HFFc6 (cell line): Measurements from ENCODE around the gene TP63. TPM values are rescaled to one million over a fixed set of nuclear protein-coding genes. Genes with fewer than 3 reads are reported as not detected.

ENCODE experiments used
- DNase-seq: peaks from one replicate; pipeline ENCODE4 v3.0.0-alpha.2; 2018
- H3K27ac Mint-ChIP-seq: 2 replicates; pipeline ENCODE4 v1.8.0; 2020; ENCODE audit warnings: mild to moderate bottlenecking, mixed read lengths
- H3K27me3 Mint-ChIP-seq: 2 replicates; pipeline ENCODE4 v1.8.0; 2021; ENCODE audit warnings: mild to moderate bottlenecking, moderate library complexity, mixed read lengths; ENCODE audit not compliant: insufficient read depth
- H3K36me3 Mint-ChIP-seq: 2 replicates; pipeline ENCODE4 v1.8.0; 2021; ENCODE audit warnings: low read depth, mixed read lengths
- H3K4me1 Mint-ChIP-seq: 2 replicates; pipeline ENCODE4 v1.8.0; 2020; ENCODE audit warnings: low read depth, mixed read lengths
- H3K4me3 Mint-ChIP-seq: 2 replicates; pipeline ENCODE4 v1.8.0; 2020; ENCODE audit warnings: mild to moderate bottlenecking, moderate library complexity, mixed read lengths
- H3K9me3 Mint-ChIP-seq: 2 replicates; pipeline ENCODE4 v1.8.0; 2020; ENCODE audit warnings: mild to moderate bottlenecking, mixed read lengths
- CTCF ChIP-seq: fragments of 200-600 bp; sonication (generic); IDR thresholded peaks from 2 replicates; pipeline ENCODE4 v1.5.0; 2021; ENCODE audit warnings: antibody characterized with exemption, mild to moderate bottlenecking
- total RNA-seq, 6 experiments: library from RNA; stranded (reverse); fragmentation: NEBNext Ultra II Directional; extraction: Animal tissue kit (Norgen Biotek cat#: 25700); gene quantifications; 2 replicates in 1 of 6; 3 replicates in 5 of 6; pipeline ENCODE4 v1.2.3, GENCODE V29; 2021

TP63 gene
- total RNA-seq, 6 experiments from 2014 or later: not detected

DNA sequence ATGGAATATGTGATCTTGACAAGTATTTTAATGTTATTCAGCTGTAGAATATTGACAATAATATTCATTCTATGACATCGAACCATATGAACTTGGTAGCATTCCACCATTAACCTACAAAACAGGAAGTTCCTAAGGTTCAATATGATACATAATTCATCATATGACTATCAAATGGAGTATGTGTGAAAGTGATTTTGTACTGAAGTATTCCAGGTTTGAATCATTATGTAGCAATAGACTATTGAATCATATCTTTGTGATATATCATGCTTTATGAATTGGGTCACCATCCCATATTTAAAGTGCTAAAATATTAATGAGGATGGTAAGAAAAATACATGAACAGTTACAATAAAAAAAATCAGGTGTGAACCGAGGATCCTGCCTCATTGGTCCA is 95.1 kb downstream of the TP63 start:
- peaks cover 16% of the 10 kb centered on the region; the same call in 1 of the 2 replicates for H3K9me3 Mint-ChIP-seq
- no peaks in the 10 kb centered on the region for H3K4me1 Mint-ChIP-seq
- no peak for DNase-seq
- H3K27me3 Mint-ChIP-seq: peaks cover 1% of the 10 kb centered on the region; the same call in 1 of the 2 replicates
- H3K27ac Mint-ChIP-seq: no peak overlapping the region
- no peak for TF ChIP-seq CTCF
- H3K4me3 Mint-ChIP-seq: no peak overlapping the region
- no peaks in the 10 kb centered on the region for H3K36me3 Mint-ChIP-seq

- no peaks in the 10 kb centered on the region for H3K4me1 Mint-ChIP-seq
- DNase-seq: no peak
- H3K36me3 Mint-ChIP-seq: no peaks in the 10 kb centered on the region
- H3K4me3 Mint-ChIP-seq: no peak overlapping the region
- peaks cover 16% of the 10 kb centered on the region; the same call in 1 of the 2 replicates for H3K9me3 Mint-ChIP-seq
- peaks cover 1% of the 10 kb centered on the region; the same call in 1 of the 2 replicates for H3K27me3 Mint-ChIP-seq
- TF ChIP-seq CTCF: no peak
- H3K27ac Mint-ChIP-seq: no peak overlapping the region
These were observed 96.0 kb downstream of the TP63 start for GRCh38 chr3:189727158-189727557.

GRCh38 chr3:189727898-189728297 is 96.7 kb downstream of the TP63 start:
- H3K4me1 Mint-ChIP-seq: no peaks in the 10 kb centered on the region
- H3K36me3 Mint-ChIP-seq: no peaks in the 10 kb centered on the region
- no peak for DNase-seq
- TF ChIP-seq CTCF: no peak
- peaks cover 1% of the 10 kb centered on the region; the same call in 1 of the 2 replicates for H3K27me3 Mint-ChIP-seq
- H3K27ac Mint-ChIP-seq: no peak overlapping the region
- no peak overlapping the region for H3K4me3 Mint-ChIP-seq
- H3K9me3 Mint-ChIP-seq: peaks cover 16% of the 10 kb centered on the region; the same call in 1 of the 2 replicates

- H3K27me3 Mint-ChIP-seq: peaks cover 1% of the 10 kb centered on the region; the same call in 1 of the 2 replicates
- no peak for TF ChIP-seq CTCF
- no peaks in the 10 kb centered on the region for H3K4me1 Mint-ChIP-seq
- no peak for DNase-seq
- no peaks in the 10 kb centered on the region for H3K36me3 Mint-ChIP-seq
- no peak overlapping the region for H3K4me3 Mint-ChIP-seq
- H3K9me3 Mint-ChIP-seq: peaks cover 16% of the 10 kb centered on the region; the same call in 1 of the 2 replicates
- no peak overlapping the region for H3K27ac Mint-ChIP-seq
These were observed 97.7 kb downstream of the TP63 start for GRCh38 chr3:189728915-189729314.

- Mint-ChIP-seq H3K4me3 (no peak overlapping the region), H3K27me3 (no peaks in the 10 kb centered on the region), H3K36me3 (no peaks in the 10 kb centered on the region), H3K4me1 (no peaks in the 10 kb centered on the region), H3K27ac (no peak overlapping the region), H3K9me3 (no peaks in the 10 kb centered on the region; the same call in 1 of the 2 replicates)
- no peak for TF ChIP-seq CTCF
- DNase-seq: no peak
These were observed 102.9 kb downstream of the TP63 start for GRCh38 chr3:189734061-189734460.

- H3K36me3 Mint-ChIP-seq: no peaks in the 10 kb centered on the region
- H3K27me3 Mint-ChIP-seq: no peaks in the 10 kb centered on the region
- H3K4me1 Mint-ChIP-seq: no peaks in the 10 kb centered on the region
- no peak for TF ChIP-seq CTCF
- DNase-seq: no peak
- H3K4me3 Mint-ChIP-seq: no peak overlapping the region
- no peak overlapping the region for H3K27ac Mint-ChIP-seq
- H3K9me3 Mint-ChIP-seq: no peaks in the 10 kb centered on the region; the same call in 1 of the 2 replicates
These were observed 104.7 kb downstream of the TP63 start for GRCh38 chr3:189735913-189736312.
